Keratinocyte (primary cell): ENCODE data around the gene LHFPL6. TPM values are rescaled to one million over a fixed set of nuclear protein-coding genes. Genes with fewer than 3 reads are reported as not detected.

Experiments
- DNase-seq: peaks from one replicate; pipeline ENCODE4 v3.0.0-alpha.2; 2011; ENCODE audit warnings: low read depth, missing footprints, low spot score
- FAIRE-seq: peaks from 2 replicates; lab custom pipeline; 2011; peaks lifted over from hg19 to GRCh38; lab: Jason Lieb, UNC
- H2AFZ ChIP-seq: 2 replicates; pipeline ENCODE4 v1.6.0; 2012; ENCODE audit warnings: low read length, control low read depth, inconsistent platforms; ENCODE audit not compliant: control insufficient read depth
- H3K27ac ChIP-seq: 2 replicates; pipeline ENCODE4 v1.5.1; 2011; ENCODE audit warnings: low read length; ENCODE audit not compliant: control insufficient read depth, insufficient read depth
- H3K27me3 ChIP-seq: 3 replicates; pipeline ENCODE4 v1.6.0; 2011; ENCODE audit warnings: low read length; ENCODE audit not compliant: control insufficient read depth, insufficient read depth; ENCODE audit errors: extremely low read depth
- H3K36me3 ChIP-seq, 2 experiments: 2 replicates in 1 of 2; 3 replicates in 1 of 2; pipeline ENCODE4 v1.5.1; 2011; ENCODE audit warnings: low read length in 2 of 2, mild to moderate bottlenecking in 1 of 2; ENCODE audit not compliant: control insufficient read depth in 2 of 2, insufficient read depth in 2 of 2; ENCODE audit errors: extremely low read depth in 1 of 2
- H3K4me1 ChIP-seq: 3 replicates; pipeline ENCODE4 v1.5.1; 2011; ENCODE audit warnings: low read length; ENCODE audit not compliant: control insufficient read depth, insufficient read depth; ENCODE audit errors: extremely low read depth
- H3K4me2 ChIP-seq: 3 replicates; pipeline ENCODE4 v1.6.0; 2011; ENCODE audit warnings: low read depth, low read length; ENCODE audit not compliant: control insufficient read depth, insufficient read depth; ENCODE audit errors: extremely low read depth
- H3K4me3 ChIP-seq, 3 experiments: fragments of 200-600 bp in 1 of 3; sonication (generic) in 1 of 3; 2 replicates in 2 of 3; 3 replicates in 1 of 3; pipeline ENCODE4 v1.5.1; 2011 to 2016; ENCODE audit warnings: low read length in 3 of 3, mild to moderate bottlenecking in 3 of 3, control low read depth in 2 of 3, inconsistent platforms in 1 of 3, low read depth in 1 of 3, mixed read lengths in 1 of 3, mixed run types in 1 of 3, moderate library complexity in 1 of 3; ENCODE audit not compliant: control insufficient read depth in 2 of 3, insufficient read depth in 2 of 3; ENCODE audit errors: extremely low read depth in 1 of 3
- H3K79me2 ChIP-seq: 2 replicates; pipeline ENCODE4 v1.6.0; 2012; ENCODE audit warnings: low read length; ENCODE audit not compliant: control insufficient read depth, insufficient read depth
- H3K9ac ChIP-seq: 3 replicates; pipeline ENCODE4 v1.6.0; 2011; ENCODE audit warnings: low read length; ENCODE audit not compliant: control insufficient read depth, insufficient read depth; ENCODE audit errors: extremely low read depth
- H3K9me1 ChIP-seq: 3 replicates; pipeline ENCODE4 v1.6.0; 2011; ENCODE audit warnings: low read length; ENCODE audit not compliant: control insufficient read depth, insufficient read depth; ENCODE audit errors: extremely low read depth
- H3K9me3 ChIP-seq: 2 replicates; pipeline ENCODE4 v1.5.1; 2012; ENCODE audit warnings: low read depth, low read length; ENCODE audit not compliant: control insufficient read depth
- H4K20me1 ChIP-seq: 3 replicates; pipeline ENCODE4 v1.6.0; 2011; ENCODE audit warnings: low read length; ENCODE audit not compliant: control insufficient read depth, insufficient read depth; ENCODE audit errors: extremely low read depth
- CTCF ChIP-seq, 3 experiments: IDR thresholded peaks in 1 of 3; conservative IDR thresholded peaks in 1 of 3; optimal IDR thresholded peaks in 1 of 3; 2 replicates in 2 of 3; 3 replicates in 1 of 3; pipeline versions ENCODE3 to v1.5.1; 2011; ENCODE audit warnings: low read length in 3 of 3, mild to moderate bottlenecking in 3 of 3, moderate library complexity in 2 of 3, control low read depth in 1 of 3, inconsistent platforms in 1 of 3; ENCODE audit not compliant: insufficient read depth in 2 of 3; ENCODE audit errors: extremely low read depth in 1 of 3
- EZH2 ChIP-seq: IDR thresholded peaks from one replicate; pipeline ENCODE4 v1.6.1; 2012; ENCODE audit warnings: inconsistent platforms, mild to moderate bottlenecking, low read length, moderate library complexity
- dilution Hi-C: fragments of 300-500 bp; cut with MboI; formaldehyde crosslinking; loops from one replicate; pipeline ENCODE4 v1.7.0; 2020; ENCODE audit warnings: low sequenced_read_pairs; ENCODE audit not compliant: extremely low pct_ligation_motif_present
- polyA plus RNA-seq, 5 experiments: library from polyadenylated mRNA; depleted of rRNA in 3 of 5; stranded (reverse) in 3 of 5; stranded (forward) in 1 of 5; unstranded in 1 of 5; fragments of >200 nt; gene quantifications; 1 replicate in 1 of 5; 2 replicates in 3 of 5; 3 replicates in 1 of 5; pipeline versions ENCODE4 v1.2.1 to v1.2.3, GENCODE V29; 2011 to 2012; ENCODE audit warnings: missing spikeins in 2 of 5, low read depth in 1 of 5, low replicate concordance in 1 of 5

LHFPL6 gene
- polyA plus RNA-seq, 1 donor (not counting 4 experiments of a cell fraction or from before 2014, with no cell fraction given): 15.8 TPM

GRCh38 chr13:39297023-39297422 is 306.0 kb downstream of the LHFPL6 start:
- Histone ChIP-seq H3K9ac (no peak overlapping the region), H3K4me3 (no peak overlapping the region), H3K4me2 (no peak overlapping the region), H3K4me1 (no peaks in the 10 kb centered on the region), H3K36me3 (no peaks in the 10 kb centered on the region), H3K79me2 (no peaks in the 10 kb centered on the region), H3K27ac (no peak overlapping the region), H3K9me3 (no peaks in the 10 kb centered on the region), H2AFZ (no peak overlapping the region), H3K27me3 (no peaks in the 10 kb centered on the region), H4K20me1 (no peaks in the 10 kb centered on the region), H3K9me1 (no peaks in the 10 kb centered on the region)
- FAIRE-seq (no peak), DNase-seq (no peak)
- TF ChIP-seq EZH2 (no peak), CTCF (optimal IDR thresholded peaks at IDR 0.05 in 1 of 3, IDR thresholded peaks at IDR 0.05 in 1 of 3, conservative IDR thresholded peaks at IDR 0.05 in 1 of 3; ENCODE audit: extremely low read depth in 1 of 3, insufficient read depth in 2 of 3, low read length in 3 of 3) (no peak)
- dilution Hi-C loops: no loop called here

GRCh38 chr13:39296193-39296592 is 306.8 kb downstream of the LHFPL6 start:
- H3K9me1 ChIP-seq: no peaks in the 10 kb centered on the region
- dilution Hi-C loops: no loop called here
- no peaks in the 10 kb centered on the region for H4K20me1 ChIP-seq
- TF ChIP-seq CTCF (optimal IDR thresholded peaks at IDR 0.05 in 1 of 3, IDR thresholded peaks at IDR 0.05 in 1 of 3, conservative IDR thresholded peaks at IDR 0.05 in 1 of 3; ENCODE audit: extremely low read depth in 1 of 3, insufficient read depth in 2 of 3, low read length in 3 of 3): no peak
- TF ChIP-seq EZH2: no peak
- H3K27me3 ChIP-seq: no peaks in the 10 kb centered on the region
- no peak overlapping the region for H3K4me2 ChIP-seq
- H3K4me1 ChIP-seq: no peaks in the 10 kb centered on the region
- no peaks in the 10 kb centered on the region for H3K79me2 ChIP-seq
- H3K4me3 ChIP-seq: no peak overlapping the region
- DNase-seq (no peak), FAIRE-seq (no peak)
- H3K9me3 ChIP-seq: no peaks in the 10 kb centered on the region
- no peak overlapping the region for H2AFZ ChIP-seq
- H3K36me3 ChIP-seq: no peaks in the 10 kb centered on the region
- H3K27ac ChIP-seq: no peak overlapping the region
- H3K9ac ChIP-seq: no peak overlapping the region

Other genes with a start within 250 kb of the LHFPL6 start
- gene COG6, start 52.5 kb upstream of the LHFPL6 start, polyA plus RNA-seq: 14.4 to 25.5 TPM (median 20.7 TPM) in 3 replicates